ENCODE results near the gene LRRC2. TPM values are rescaled to one million over a fixed set of nuclear protein-coding genes. Genes with fewer than 3 reads are reported as not detected.

The LRRC2 gene
- total RNA-seq, 2 donors from 2014 or later = under 0.01 to 0.42 TPM

- TF ChIP-seq CTCF (IDR thresholded peaks at IDR 0.05) = no peak
- Histone ChIP-seq H3K4me1 (ENCODE audit: control insufficient read depth in 1 of 2, low read depth in 2 of 2) (no peaks in the 10 kb centered on the region), H3K36me3 (no peaks in the 10 kb centered on the region), H3K4me3 (no peak overlapping the region), H3K27me3 (replicated peaks; ENCODE audit: insufficient read depth) (no peaks in the 10 kb centered on the region), H3K9me3 (no peaks in the 10 kb centered on the region), H3K27ac (no peak overlapping the region)
- DNase-seq (ENCODE audit: low spot score) (no peak), ATAC-seq (ENCODE audit: insufficient number of reproducible peaks, low FRiP score, low read depth) (no peak)
Measured at GRCh38 chr3:46484911-46485778, 81.0 kb downstream of the LRRC2 start.

GRCh38 chr3:46484388-46484787, 81.7 kb downstream of the LRRC2 start:
- H3K4me3 ChIP-seq = no peak overlapping the region
- H3K36me3 ChIP-seq = no peaks in the 10 kb centered on the region
- H3K9me3 ChIP-seq = no peaks in the 10 kb centered on the region
- no peak for TF ChIP-seq CTCF (IDR thresholded peaks at IDR 0.05)
- no peaks in the 10 kb centered on the region for H3K27me3 ChIP-seq (replicated peaks; ENCODE audit: insufficient read depth)
- H3K4me1 ChIP-seq (ENCODE audit: control insufficient read depth in 1 of 2, low read depth in 2 of 2) = no peaks in the 10 kb centered on the region
- H3K27ac ChIP-seq = no peak overlapping the region
- no peak for DNase-seq (ENCODE audit: low spot score)
- no peak for ATAC-seq (ENCODE audit: insufficient number of reproducible peaks, low FRiP score, low read depth)

DNA sequence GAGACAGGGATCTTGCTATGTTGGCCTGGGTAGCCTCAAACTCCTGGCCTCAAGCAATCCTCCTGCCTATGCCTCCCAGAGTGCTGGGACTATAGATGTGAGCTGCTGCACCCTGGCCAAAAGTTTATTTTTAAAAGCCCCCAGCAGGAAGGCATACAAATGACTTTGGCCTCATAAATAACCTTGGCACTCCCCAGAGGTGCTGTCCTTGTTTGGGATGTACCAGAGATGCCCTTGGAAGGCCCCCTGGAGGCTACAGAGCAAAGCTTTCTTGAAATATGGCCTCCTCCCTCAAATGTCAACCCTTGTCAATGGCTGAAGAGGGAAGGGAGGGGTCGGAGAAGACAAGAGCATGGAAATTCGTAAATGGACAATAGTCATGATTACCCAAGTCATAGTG, 82.3 kb downstream of the LRRC2 start:
- H3K36me3 ChIP-seq = no peaks in the 10 kb centered on the region
- no peaks in the 10 kb centered on the region for H3K27me3 ChIP-seq (replicated peaks; ENCODE audit: insufficient read depth)
- ATAC-seq (ENCODE audit: insufficient number of reproducible peaks, low FRiP score, low read depth) = no peak

GRCh38 chr3:46482632-46483350, 83.3 kb downstream of the LRRC2 start:
- ATAC-seq (ENCODE audit: insufficient number of reproducible peaks, low FRiP score, low read depth) (no peak), DNase-seq (ENCODE audit: low spot score) (no peak)
- Histone ChIP-seq H3K27ac (no peak overlapping the region), H3K4me3 (no peak overlapping the region), H3K36me3 (no peaks in the 10 kb centered on the region), H3K27me3 (replicated peaks; ENCODE audit: insufficient read depth) (no peaks in the 10 kb centered on the region), H3K4me1 (ENCODE audit: control insufficient read depth in 1 of 2, low read depth in 2 of 2) (no peaks in the 10 kb centered on the region), H3K9me3 (no peaks in the 10 kb centered on the region)
- TF ChIP-seq CTCF (IDR thresholded peaks at IDR 0.05) = no peak

More for the DNA sequence above, 82.3 kb downstream of the LRRC2 start:
- H3K4me1 ChIP-seq (ENCODE audit: control insufficient read depth in 1 of 2, low read depth in 2 of 2) = no peaks in the 10 kb centered on the region
- no peak overlapping the region for H3K4me3 ChIP-seq
- no peak for TF ChIP-seq CTCF (IDR thresholded peaks at IDR 0.05)
- no peak for DNase-seq (ENCODE audit: low spot score)
- no peaks in the 10 kb centered on the region for H3K9me3 ChIP-seq
- H3K27ac ChIP-seq = no peak overlapping the region

DNA sequence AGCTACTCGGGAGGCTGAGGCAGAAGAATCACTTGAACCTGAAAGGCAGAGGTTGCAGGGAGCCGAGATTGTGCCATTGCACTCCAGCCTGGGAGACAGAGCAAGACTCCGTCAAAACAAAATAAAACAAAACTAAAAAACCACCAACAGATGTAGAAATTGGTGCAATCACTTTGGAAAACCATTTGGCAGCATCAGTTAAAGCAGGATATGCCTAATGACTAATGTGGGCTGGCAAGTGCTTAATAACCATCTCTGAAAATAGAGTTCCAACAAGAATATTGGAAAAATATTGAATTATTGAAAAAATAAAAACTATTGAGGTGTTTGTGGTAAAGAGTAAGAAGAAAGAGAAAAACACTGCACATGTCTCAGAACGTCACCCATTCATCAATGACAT, 84.5 kb downstream of the LRRC2 start:
- TF ChIP-seq CTCF (IDR thresholded peaks at IDR 0.05) = no peak
- ATAC-seq (ENCODE audit: insufficient number of reproducible peaks, low FRiP score, low read depth) = no peak
- no peak overlapping the region for H3K4me3 ChIP-seq

More for the DNA sequence above, 84.5 kb downstream of the LRRC2 start:
- no peaks in the 10 kb centered on the region for H3K27me3 ChIP-seq (replicated peaks; ENCODE audit: insufficient read depth)
- no peaks in the 10 kb centered on the region for H3K9me3 ChIP-seq
- no peaks in the 10 kb centered on the region for H3K36me3 ChIP-seq
- no peak overlapping the region for H3K27ac ChIP-seq
- DNase-seq (ENCODE audit: low spot score) = no peak
- no peaks in the 10 kb centered on the region for H3K4me1 ChIP-seq (ENCODE audit: control insufficient read depth in 1 of 2, low read depth in 2 of 2)
